Smooth muscle cell (in vitro differentiated cells): ENCODE data around the gene F2RL1. TPM values are rescaled to one million over a fixed set of nuclear protein-coding genes. Genes with fewer than 3 reads are reported as not detected.
A peak's percentile ranks its signal among the peaks of the same experiment; 100 is the strongest.

Experiments
- DNase-seq: peaks from one replicate; lab custom pipeline; 2025; ENCODE audit not compliant: unreplicated experiment; lab: John Stamatoyannopoulos, UW
- H2AFZ ChIP-seq: fragments of 200-600 bp; sonication (generic); 2 replicates; pipeline ENCODE4 v1.6.0; 2016; ENCODE audit warnings: antibody characterized with exemption, low read depth, mild to moderate bottlenecking
- H3F3A ChIP-seq: fragments of 200-600 bp; sonication (generic); 2 replicates; pipeline ENCODE4 v1.6.0; 2017; ENCODE audit warnings: antibody characterized with exemption, low read depth
- H3K27ac ChIP-seq: fragments of 200-600 bp; sonication (generic); 2 replicates; pipeline ENCODE4 v1.5.1; 2016; ENCODE audit warnings: low read depth, mild to moderate bottlenecking
- H3K27me3 ChIP-seq: fragments of 200-600 bp; sonication (generic); 2 replicates; pipeline ENCODE4 v1.6.1; 2016; ENCODE audit warnings: low read depth, mild to moderate bottlenecking
- H3K36me3 ChIP-seq: fragments of 200-600 bp; sonication (generic); 2 replicates; pipeline ENCODE4 v1.5.1; 2016; ENCODE audit warnings: low read depth
- H3K4me1 ChIP-seq: fragments of 200-600 bp; sonication (generic); 2 replicates; pipeline ENCODE4 v1.5.1; 2016; ENCODE audit warnings: low read depth
- H3K4me2 ChIP-seq: fragments of 200-600 bp; sonication (generic); 2 replicates; pipeline ENCODE4 v1.6.0; 2016; ENCODE audit warnings: mild to moderate bottlenecking
- H3K4me3 ChIP-seq: fragments of 200-600 bp; sonication (generic); 2 replicates; pipeline ENCODE4 v1.5.1; 2016; ENCODE audit warnings: mild to moderate bottlenecking
- H3K79me2 ChIP-seq: fragments of 200-600 bp; sonication (generic); 2 replicates; pipeline ENCODE4 v1.6.0; 2016; ENCODE audit warnings: low read depth, mild to moderate bottlenecking
- H3K9ac ChIP-seq: fragments of 200-600 bp; sonication (generic); 2 replicates; pipeline ENCODE4 v1.6.0; 2016; ENCODE audit warnings: low read depth
- H3K9me3 ChIP-seq: fragments of 200-600 bp; sonication (generic); replicated peaks from 2 replicates; pipeline ENCODE4 v1.5.1; 2016; ENCODE audit warnings: low read depth
- H4K20me1 ChIP-seq: fragments of 200-600 bp; sonication (generic); 2 replicates; pipeline ENCODE4 v1.6.0; 2016; ENCODE audit warnings: low read depth
- CTCF ChIP-seq: fragments of 200-600 bp; sonication (generic); IDR thresholded peaks from 2 replicates; pipeline ENCODE4 v1.5.1; 2017; ENCODE audit warnings: borderline replicate concordance, mild to moderate bottlenecking, antibody characterized with exemption; ENCODE audit not compliant: insufficient read depth, poor library complexity, severe bottlenecking
- WGBS: methylation state at CpG from one replicate; pipeline ENCODE4 v1.1.7; 2016; ENCODE audit warnings: low lambda C conversion rate; 5-methylcytosine and 5-hydroxymethylcytosine counted together
- polyA plus RNA-seq: library from polyadenylated mRNA; unstranded; fragments of >200 nt; fragmentation: Nextera tagmentation; extraction: Ambion mirVana; gene quantifications from 2 replicates; pipeline ENCODE4 v1.2.1, GENCODE V29; 2016
- total RNA-seq: library from RNA; depleted of rRNA; stranded (reverse); fragments of >200 nt; gene quantifications from 2 replicates; pipeline ENCODE4 v1.2.3, GENCODE V29; 2014

Gene F2RL1
- total and polyA plus RNA-seq, 2 experiments from 2014 or later = 42.6 to 88.3 TPM

- peaks cover 3% of the 10 kb centered on the region for H3K36me3 ChIP-seq
- H3K79me2 ChIP-seq = peaks cover 32% of the 10 kb centered on the region
- H3K4me2 ChIP-seq = no peak overlapping the region
- H3F3A ChIP-seq = peaks cover 9% of the 10 kb centered on the region
- H2AFZ ChIP-seq = no peak overlapping the region
- peaks cover 17% of the 10 kb centered on the region for H4K20me1 ChIP-seq
- H3K27ac ChIP-seq = no peak overlapping the region
- no peak for TF ChIP-seq CTCF
- no peaks in the 10 kb centered on the region for H3K9me3 ChIP-seq
- no peak overlapping the region for H3K4me3 ChIP-seq
- DNase-seq = no peak
- WGBS = 89% methylated on average over 2 of the region's 2 CpGs
- no peaks in the 10 kb centered on the region for H3K27me3 ChIP-seq
- peaks cover 10% of the 10 kb centered on the region for H3K4me1 ChIP-seq
- no peak overlapping the region for H3K9ac ChIP-seq
Measured at GRCh38 chr5:76836181-76836580, 17.4 kb downstream of the F2RL1 start.

GRCh38 chr5:76836585-76836984 is 17.8 kb downstream of the F2RL1 start:
- Histone ChIP-seq H4K20me1 (peaks cover 13% of the 10 kb centered on the region), H3K4me2 (no peak overlapping the region), H3K9ac (no peak overlapping the region), H3K27ac (no peak overlapping the region), H3K27me3 (no peaks in the 10 kb centered on the region), H3K36me3 (peaks cover 3% of the 10 kb centered on the region), H3K4me3 (no peak overlapping the region), H3K9me3 (no peaks in the 10 kb centered on the region), H2AFZ (no peak overlapping the region), H3K79me2 (peaks cover 30% of the 10 kb centered on the region), H3K4me1 (peaks cover 10% of the 10 kb centered on the region), H3F3A (peaks cover 9% of the 10 kb centered on the region)
- no peak for DNase-seq
- WGBS = 77% methylated on average over 4 of the region's 4 CpGs
- no peak for TF ChIP-seq CTCF

GRCh38 chr5:76838481-76839261 is 19.8 kb downstream of the F2RL1 start:
- H3F3A ChIP-seq = peaks cover 9% of the 10 kb centered on the region
- H3K27ac ChIP-seq = peak overlapping the region; percentile 57
- H3K4me2 ChIP-seq = peak overlapping the region; percentile 12
- DNase-seq = no peak
- H3K9ac ChIP-seq = no peak overlapping the region
- no peaks in the 10 kb centered on the region for H4K20me1 ChIP-seq
- no peaks in the 10 kb centered on the region for H3K27me3 ChIP-seq
- peaks cover 3% of the 10 kb centered on the region for H3K36me3 ChIP-seq
- no peaks in the 10 kb centered on the region for H3K9me3 ChIP-seq
- H2AFZ ChIP-seq = no peak overlapping the region
- peaks cover 11% of the 10 kb centered on the region for H3K79me2 ChIP-seq
- TF ChIP-seq CTCF = no peak
- peaks cover 10% of the 10 kb centered on the region for H3K4me1 ChIP-seq
- H3K4me3 ChIP-seq = no peak overlapping the region
- WGBS = 27% methylated on average over 7 of the region's 7 CpGs

- H3K9me3 ChIP-seq = no peaks in the 10 kb centered on the region
- H3K27ac ChIP-seq = no peak overlapping the region
- H3K4me3 ChIP-seq = no peak overlapping the region
- no peaks in the 10 kb centered on the region for H4K20me1 ChIP-seq
- no peaks in the 10 kb centered on the region for H3K36me3 ChIP-seq
- no peak for TF ChIP-seq CTCF
- H3K79me2 ChIP-seq = no peaks in the 10 kb centered on the region
- no peak overlapping the region for H3K4me2 ChIP-seq
- H3K9ac ChIP-seq = no peak overlapping the region
- peaks cover 10% of the 10 kb centered on the region for H3K4me1 ChIP-seq
- no peak for DNase-seq
- WGBS = 93% methylated on average over 3 of the region's 3 CpGs
- H2AFZ ChIP-seq = no peak overlapping the region
- no peaks in the 10 kb centered on the region for H3K27me3 ChIP-seq
- H3F3A ChIP-seq = peaks cover 9% of the 10 kb centered on the region
Measured at GRCh38 chr5:76841361-76841760, 22.5 kb downstream of the F2RL1 start.
